ENCODE measurements around the gene ZEB1.

DNA sequence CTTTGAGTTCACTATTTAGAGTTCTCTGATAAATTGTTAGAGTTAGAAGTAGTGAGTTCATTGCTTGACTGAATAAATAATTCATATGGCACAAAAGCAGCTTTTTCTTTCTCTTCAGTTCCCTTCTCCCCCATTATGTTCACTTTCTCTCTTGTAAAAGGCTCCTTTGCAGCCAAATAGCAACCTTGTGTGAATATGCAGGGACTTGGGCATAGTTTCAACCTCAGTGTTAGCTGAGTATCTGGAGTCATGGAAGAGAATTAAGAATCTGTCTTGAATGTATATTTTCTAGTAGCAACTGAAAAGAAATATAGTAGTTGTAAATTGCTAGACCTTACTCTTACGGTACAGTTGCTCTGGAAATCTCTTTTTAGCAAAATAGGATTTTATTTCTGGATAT lies 31.9 kb downstream of the ZEB1 start:
- TF ChIP-seq, protein P1, sequence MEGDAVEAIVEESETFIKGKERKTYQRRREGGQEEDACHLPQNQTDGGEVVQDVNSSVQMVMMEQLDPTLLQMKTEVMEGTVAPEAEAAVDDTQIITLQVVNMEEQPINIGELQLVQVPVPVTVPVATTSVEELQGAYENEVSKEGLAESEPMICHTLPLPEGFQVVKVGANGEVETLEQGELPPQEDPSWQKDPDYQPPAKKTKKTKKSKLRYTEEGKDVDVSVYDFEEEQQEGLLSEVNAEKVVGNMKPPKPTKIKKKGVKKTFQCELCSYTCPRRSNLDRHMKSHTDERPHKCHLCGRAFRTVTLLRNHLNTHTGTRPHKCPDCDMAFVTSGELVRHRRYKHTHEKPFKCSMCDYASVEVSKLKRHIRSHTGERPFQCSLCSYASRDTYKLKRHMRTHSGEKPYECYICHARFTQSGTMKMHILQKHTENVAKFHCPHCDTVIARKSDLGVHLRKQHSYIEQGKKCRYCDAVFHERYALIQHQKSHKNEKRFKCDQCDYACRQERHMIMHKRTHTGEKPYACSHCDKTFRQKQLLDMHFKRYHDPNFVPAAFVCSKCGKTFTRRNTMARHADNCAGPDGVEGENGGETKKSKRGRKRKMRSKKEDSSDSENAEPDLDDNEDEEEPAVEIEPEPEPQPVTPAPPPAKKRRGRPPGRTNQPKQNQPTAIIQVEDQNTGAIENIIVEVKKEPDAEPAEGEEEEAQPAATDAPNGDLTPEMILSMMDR (conservative IDR thresholded peaks at IDR 0.05 in 1 of 2, IDR thresholded peaks at IDR 0.05 in 1 of 2; ENCODE audit: low read depth in 1 of 2, low read length in 2 of 2), result no peak
- TF ChIP-seq EZH2 (IDR thresholded peaks at IDR 0.05; ENCODE audit: low read length, missing control alignments), result no peak

All from fibroblast of lung (primary cell).